NB4 (cell line): Measurements from ENCODE around the gene GPR155.
"Not testable (repeated sequence)": the region's sequence is repeated elsewhere in the genome, so short reads cannot be mapped to it uniquely, and the experiment has no call there.

ENCODE experiments used
- DNase-seq: peaks from one replicate; pipeline ENCODE4 v3.0.0; 2010; ENCODE audit warnings: low read depth
- H3K4me3 ChIP-seq: one replicate; pipeline ENCODE4 v1.5.1; 2011; ENCODE audit warnings: mild to moderate bottlenecking, low read depth, low read length, moderate library complexity
- MYC ChIP-seq: IDR thresholded peaks from 2 replicates; pipeline ENCODE4 v1.6.1; 2011; ENCODE audit warnings: low read depth, low read length
- POLR2A ChIP-seq: IDR thresholded peaks from 2 replicates; pipeline ENCODE4 v1.6.1; 2011; ENCODE audit warnings: mild to moderate bottlenecking; ENCODE audit not compliant: insufficient read length; ENCODE audit errors: extremely low read depth
- TF ChIP-seq, protein P1 (sequence below): IDR thresholded peaks from one replicate; pipeline ENCODE4 v1.5.1; 2012; ENCODE audit warnings: low read depth, low read length
- TF ChIP-seq, protein P2 (sequence below): IDR thresholded peaks from 2 replicates; pipeline ENCODE4 v1.6.1; 2011; ENCODE audit warnings: low read depth, low read length

GPR155 gene

DNA sequence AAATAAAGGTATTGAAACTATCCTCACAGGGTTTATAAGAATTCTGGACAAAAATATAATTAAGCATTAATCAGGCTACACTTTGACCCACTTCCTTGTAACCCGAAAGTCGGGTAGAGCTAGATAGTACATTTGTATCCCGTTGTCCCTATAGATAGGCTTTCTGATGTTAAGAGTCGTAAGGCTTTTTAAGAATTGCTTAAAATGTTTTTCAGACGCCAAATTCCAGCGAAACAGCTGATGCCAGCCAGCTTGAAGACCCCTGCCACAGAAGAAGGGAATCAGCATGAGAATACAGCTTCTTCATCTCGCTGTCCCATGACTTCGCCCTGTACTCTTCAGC is 962 bp upstream of the GPR155 start:
- no peak for DNase-seq
- peak overlapping the region; percentile 90 for H3K4me3 ChIP-seq
- TF ChIP-seq, protein P1, sequence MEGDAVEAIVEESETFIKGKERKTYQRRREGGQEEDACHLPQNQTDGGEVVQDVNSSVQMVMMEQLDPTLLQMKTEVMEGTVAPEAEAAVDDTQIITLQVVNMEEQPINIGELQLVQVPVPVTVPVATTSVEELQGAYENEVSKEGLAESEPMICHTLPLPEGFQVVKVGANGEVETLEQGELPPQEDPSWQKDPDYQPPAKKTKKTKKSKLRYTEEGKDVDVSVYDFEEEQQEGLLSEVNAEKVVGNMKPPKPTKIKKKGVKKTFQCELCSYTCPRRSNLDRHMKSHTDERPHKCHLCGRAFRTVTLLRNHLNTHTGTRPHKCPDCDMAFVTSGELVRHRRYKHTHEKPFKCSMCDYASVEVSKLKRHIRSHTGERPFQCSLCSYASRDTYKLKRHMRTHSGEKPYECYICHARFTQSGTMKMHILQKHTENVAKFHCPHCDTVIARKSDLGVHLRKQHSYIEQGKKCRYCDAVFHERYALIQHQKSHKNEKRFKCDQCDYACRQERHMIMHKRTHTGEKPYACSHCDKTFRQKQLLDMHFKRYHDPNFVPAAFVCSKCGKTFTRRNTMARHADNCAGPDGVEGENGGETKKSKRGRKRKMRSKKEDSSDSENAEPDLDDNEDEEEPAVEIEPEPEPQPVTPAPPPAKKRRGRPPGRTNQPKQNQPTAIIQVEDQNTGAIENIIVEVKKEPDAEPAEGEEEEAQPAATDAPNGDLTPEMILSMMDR: no peak
- TF ChIP-seq POLR2A (no peak), MYC (no peak)
- TF ChIP-seq, protein P2, sequence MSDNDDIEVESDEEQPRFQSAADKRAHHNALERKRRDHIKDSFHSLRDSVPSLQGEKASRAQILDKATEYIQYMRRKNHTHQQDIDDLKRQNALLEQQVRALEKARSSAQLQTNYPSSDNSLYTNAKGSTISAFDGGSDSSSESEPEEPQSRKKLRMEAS: no peak

DNA sequence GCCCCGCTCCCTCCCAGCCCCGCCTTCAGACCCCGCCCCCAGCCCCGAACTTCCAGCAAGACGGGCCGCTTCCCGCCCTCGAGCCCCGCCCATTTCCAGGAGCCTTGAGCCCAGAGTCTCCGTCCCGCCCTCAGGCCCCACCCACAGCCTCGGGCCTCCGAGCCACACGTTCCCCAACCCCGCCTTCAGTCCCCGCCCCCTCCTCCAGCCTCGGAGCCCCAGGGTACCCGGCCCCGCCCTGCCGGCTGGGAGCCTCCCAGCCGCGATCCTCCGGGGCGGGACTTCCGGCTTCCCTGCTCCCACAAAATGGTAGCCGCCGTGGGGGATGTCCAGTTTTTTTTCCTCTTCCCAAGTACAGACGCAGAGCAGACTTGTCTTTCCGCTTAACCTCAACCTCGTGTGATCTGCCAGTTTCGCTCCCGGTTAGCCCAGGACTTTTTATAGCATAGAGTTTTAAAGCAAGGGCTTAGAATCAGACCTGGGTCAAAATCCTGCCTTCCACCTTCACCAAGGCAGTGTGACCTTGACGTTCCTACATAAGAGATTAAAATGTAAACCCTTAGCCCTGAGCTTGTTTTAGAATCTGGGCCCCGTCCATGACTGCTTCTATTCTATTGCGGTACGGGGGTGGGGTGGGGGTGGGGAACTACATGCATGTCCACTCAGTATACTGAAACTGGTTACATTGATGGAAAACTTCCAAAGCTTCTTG is 435 bp upstream of the GPR155 start:
- peak overlapping the region; percentile 90 for H3K4me3 ChIP-seq
- TF ChIP-seq, protein P1: no peak
- peak; percentile 41 for TF ChIP-seq POLR2A
- peak; percentile 99 for DNase-seq

DNA sequence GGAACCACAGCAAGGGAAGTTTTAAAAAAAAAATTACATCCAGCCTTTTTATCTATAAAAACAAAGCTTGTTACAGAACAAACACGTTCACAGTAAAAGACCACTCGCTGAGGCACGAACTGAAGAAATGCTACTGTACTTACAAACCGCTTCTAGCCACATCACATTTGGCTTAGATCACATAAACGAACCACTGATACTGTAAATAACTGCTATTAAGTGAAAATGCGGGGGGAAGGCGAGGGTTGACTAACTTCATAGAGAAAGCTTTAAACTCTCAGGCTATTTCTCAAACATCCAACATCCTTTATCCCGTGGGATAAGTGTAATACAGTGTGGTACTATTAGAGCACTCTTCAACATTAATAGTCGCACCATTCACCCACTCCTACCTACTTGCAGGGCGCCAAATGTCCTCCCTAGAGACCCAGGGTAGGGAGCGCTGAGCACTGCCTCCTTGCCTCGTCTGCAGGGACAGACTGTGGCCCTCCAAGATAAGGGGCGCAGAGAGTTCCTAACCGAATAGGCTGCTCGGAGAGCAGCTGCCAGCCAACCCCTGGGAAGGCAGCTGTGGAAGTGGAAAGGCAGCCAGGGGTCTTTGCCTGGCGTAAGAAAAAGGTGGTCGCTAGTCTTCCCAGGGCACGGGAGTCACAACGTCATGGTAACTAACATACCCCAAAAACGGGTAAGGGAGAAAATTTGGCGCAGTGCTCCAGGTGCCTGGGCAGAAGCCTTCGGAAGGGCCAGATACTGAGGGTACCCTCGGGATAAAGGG is 854 bp downstream of the GPR155 start:
- H3K4me3 ChIP-seq: peak overlapping the region; percentile 72
- DNase-seq: peak; percentile 70
- TF ChIP-seq, protein P2: no peak
- TF ChIP-seq MYC (no peak), POLR2A (no peak)
- TF ChIP-seq, protein P1: no peak

DNA sequence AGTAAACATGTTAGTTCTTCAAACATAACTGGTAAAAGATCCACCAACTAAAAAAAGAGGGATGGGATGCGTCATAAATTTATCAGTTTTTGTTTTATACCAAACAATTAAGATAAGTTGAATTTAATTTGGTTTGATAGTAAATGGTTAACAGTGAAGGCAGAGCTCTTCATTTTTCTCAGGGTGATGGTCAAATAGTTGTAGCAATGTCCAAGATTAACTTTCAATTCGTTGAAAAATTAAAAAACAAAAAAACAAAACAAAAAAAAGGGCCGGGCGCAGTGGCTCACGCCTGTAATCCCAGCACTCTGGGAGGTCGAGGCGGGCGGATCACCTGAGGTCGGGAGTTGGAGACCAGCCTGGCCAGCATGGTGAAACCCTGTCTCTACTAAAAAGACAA is 1.8 kb downstream of the GPR155 start:
- not testable (repeated sequence) for DNase-seq, H3K4me3 ChIP-seq

DNA sequence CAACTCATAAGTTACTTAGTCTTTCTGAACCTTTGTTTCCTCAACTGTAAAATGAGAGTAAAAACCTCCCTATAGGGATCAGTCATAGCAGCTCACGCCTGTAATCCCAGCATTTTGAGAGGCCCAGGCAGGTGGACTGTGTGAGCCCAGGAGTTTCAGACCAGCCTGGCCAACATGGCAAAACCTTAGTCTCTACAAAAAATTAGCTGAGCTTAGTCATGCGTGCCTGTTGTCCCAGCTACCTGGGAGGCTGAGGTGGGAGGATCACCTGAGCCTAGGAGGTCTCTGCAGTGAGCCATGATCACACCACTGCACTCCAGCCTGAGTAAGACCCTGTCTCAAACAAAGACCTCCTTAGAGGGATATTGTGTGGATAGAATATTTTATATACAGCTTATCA is 2.3 kb downstream of the GPR155 start:
- DNase-seq: no peak
- TF ChIP-seq, protein P2: no peak
- TF ChIP-seq, protein P1: no peak
- TF ChIP-seq MYC (no peak), POLR2A (no peak)

DNA sequence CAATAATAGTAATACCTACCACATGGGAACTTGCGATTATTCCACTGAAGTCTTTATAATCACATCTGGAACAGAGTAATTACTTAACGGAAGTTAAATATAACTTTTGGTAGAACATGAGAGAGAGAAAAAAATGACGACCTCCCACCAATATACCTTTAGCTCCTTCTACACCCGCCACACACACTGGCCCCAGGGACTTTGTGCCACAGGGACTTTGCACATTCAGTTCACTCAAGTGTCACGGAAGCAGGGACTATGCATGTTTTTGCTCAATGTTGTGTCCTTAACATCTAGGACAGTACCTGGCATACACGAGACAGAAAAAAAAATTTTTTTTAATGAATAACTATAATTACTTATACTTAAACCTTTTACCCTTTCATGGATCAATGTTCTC is 4.0 kb downstream of the GPR155 start:
- TF ChIP-seq MYC (no peak), POLR2A (no peak)
- TF ChIP-seq, protein P1: no peak
- TF ChIP-seq, protein P2: no peak
- no peak for DNase-seq
- no peak overlapping the region for H3K4me3 ChIP-seq

More for the DNA sequence above, 2.3 kb downstream of the GPR155 start:
- H3K4me3 ChIP-seq: no peak overlapping the region
